Thoracic aorta (tissue), 2 donors: Measurements from ENCODE around the gene WDFY2. TPM values are rescaled to one million over a fixed set of nuclear protein-coding genes. Genes with fewer than 3 reads are reported as not detected.
A peak's percentile ranks its signal among the peaks of the same experiment; 100 is the strongest.

Experiments
- ATAC-seq: fragments of 150-250 bp; one replicate; pipeline ENCODE4 v1.8.0; 2017; ENCODE audit warnings: low read depth; ENCODE audit not compliant: insufficient number of reproducible peaks, low FRiP score
- DNase-seq: peaks from one replicate; pipeline ENCODE4 v3.0.0-alpha.2; 2020; ENCODE audit warnings: low spot score
- H3K27ac ChIP-seq, 2 donors: fragments of 200-600 bp; sonication (generic); 1 replicate in 1 of 2; 2 replicates in 1 of 2; pipeline ENCODE4 v1.5.1; 2016; ENCODE audit warnings: mild to moderate bottlenecking in 2 of 2, moderate library complexity in 2 of 2
- H3K27me3 ChIP-seq: fragments of 200-600 bp; sonication (generic); replicated peaks from 2 replicates; pipeline ENCODE4 v1.6.0; 2016; ENCODE audit warnings: mild to moderate bottlenecking; ENCODE audit not compliant: insufficient read depth
- H3K36me3 ChIP-seq: fragments of 200-600 bp; sonication (generic); one replicate; pipeline ENCODE4 v1.5.1; 2016
- H3K4me1 ChIP-seq, 2 donors: fragments of 200-600 bp; sonication (generic); 1 replicate in 1 of 2; 2 replicates in 1 of 2; pipeline versions ENCODE4 v1.5.1 to v1.6.0; 2016; ENCODE audit warnings: low read depth in 2 of 2, mild to moderate bottlenecking in 1 of 2; ENCODE audit not compliant: control insufficient read depth in 1 of 2
- H3K4me3 ChIP-seq: fragments of 200-600 bp; sonication (generic); 2 replicates; pipeline ENCODE4 v1.5.1; 2016; ENCODE audit warnings: mild to moderate bottlenecking
- H3K9me3 ChIP-seq: fragments of 200-600 bp; sonication (generic); 2 replicates; pipeline ENCODE4 v1.5.1; 2016
- CTCF ChIP-seq: fragments of 200-600 bp; sonication (generic); IDR thresholded peaks from one replicate; pipeline ENCODE4 v1.5.1; 2019; ENCODE audit warnings: antibody characterized with exemption
- total RNA-seq, 2 donors: library from RNA; depleted of rRNA; stranded (reverse); fragments of >200 nt; gene quantifications; one replicate each; pipeline versions ENCODE4 v1.1.0 to v1.2.3, GENCODE V29; 2016

Gene WDFY2
- total RNA-seq, 2 donors from 2014 or later, result 14.6 to 19.3 TPM

DNA sequence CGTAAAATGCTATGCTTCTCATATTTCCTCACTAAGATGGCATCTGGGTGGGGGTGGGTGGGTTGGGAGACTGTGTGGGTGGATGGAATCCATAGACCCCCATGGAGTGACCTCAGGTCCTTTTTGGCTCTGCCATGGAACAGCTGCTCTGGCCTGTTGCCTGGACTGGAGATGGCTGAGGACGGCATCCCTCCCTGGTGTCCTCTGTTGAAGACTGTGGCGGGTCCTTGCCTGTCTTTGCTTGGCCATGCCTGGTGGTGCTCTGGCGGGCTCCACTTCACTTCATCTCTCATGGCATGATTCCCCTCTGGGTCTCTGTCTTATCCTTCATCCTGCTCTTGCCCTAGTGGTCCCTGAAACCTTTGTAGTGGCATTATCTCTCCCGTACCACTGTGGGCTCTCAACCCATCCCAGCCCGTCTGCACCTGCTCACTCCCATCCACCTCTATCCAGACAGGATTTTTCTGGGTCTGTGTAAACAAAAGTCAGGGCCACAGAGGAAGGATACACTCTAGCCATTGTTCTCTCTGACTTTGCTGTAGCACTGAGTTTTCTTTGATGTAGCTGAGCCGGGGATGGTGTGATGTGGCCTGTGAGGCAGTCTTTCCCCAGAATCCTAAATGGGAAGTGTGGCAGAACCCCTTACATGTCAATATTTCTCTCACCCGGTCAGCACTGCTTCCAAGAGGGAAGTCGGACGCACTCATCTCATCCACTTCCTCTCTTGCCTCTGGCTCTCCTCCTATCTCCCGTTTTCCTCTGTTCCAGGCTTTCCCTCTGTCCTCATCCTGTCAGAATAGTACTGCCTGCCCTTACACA, 36.1 kb downstream of the WDFY2 start:
- no peak for DNase-seq
- peak overlapping the region; percentile 32 to 64 for H3K27ac ChIP-seq
- TF ChIP-seq CTCF, result no peak

DNA sequence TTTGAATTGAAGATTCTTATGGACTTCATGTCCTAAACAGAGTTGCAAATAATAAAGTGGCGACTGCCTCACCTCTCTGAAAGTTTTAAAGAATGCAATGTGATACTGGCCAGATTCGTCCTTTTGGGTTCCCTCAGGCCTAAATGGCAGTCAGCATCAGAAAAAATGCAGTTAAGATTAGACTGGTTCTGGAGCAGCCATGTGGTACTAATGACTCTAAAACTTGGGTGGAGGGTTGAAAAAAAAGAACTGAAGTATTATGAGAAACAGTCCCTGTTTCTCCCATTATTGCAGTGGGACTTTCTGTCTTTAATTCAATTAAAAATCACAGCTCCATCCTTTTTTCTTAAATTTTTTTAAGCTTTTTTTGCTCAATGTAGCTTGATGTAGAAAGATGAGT, 37.3 kb downstream of the WDFY2 start:
- H3K4me3 ChIP-seq, result no peak overlapping the region
- H3K4me1 ChIP-seq, result peaks cover 35 to 74% of the 10 kb centered on the region in 2 donors
- H3K27me3 ChIP-seq, result no peaks in the 10 kb centered on the region
- H3K27ac ChIP-seq, result no peak overlapping the region
- no peaks in the 10 kb centered on the region for H3K9me3 ChIP-seq
- no peak for DNase-seq
- no peak for ATAC-seq
- TF ChIP-seq CTCF, result no peak
- H3K36me3 ChIP-seq, result no peaks in the 10 kb centered on the region

More for the DNA sequence above, 36.1 kb downstream of the WDFY2 start:
- no peaks in the 10 kb centered on the region for H3K36me3 ChIP-seq
- no peaks in the 10 kb centered on the region for H3K9me3 ChIP-seq
- peak overlapping the region; percentile 20 for H3K4me3 ChIP-seq
- H3K4me1 ChIP-seq, result peaks cover 29 to 64% of the 10 kb centered on the region in 2 donors
- no peaks in the 10 kb centered on the region for H3K27me3 ChIP-seq
- ATAC-seq, result no peak

DNA sequence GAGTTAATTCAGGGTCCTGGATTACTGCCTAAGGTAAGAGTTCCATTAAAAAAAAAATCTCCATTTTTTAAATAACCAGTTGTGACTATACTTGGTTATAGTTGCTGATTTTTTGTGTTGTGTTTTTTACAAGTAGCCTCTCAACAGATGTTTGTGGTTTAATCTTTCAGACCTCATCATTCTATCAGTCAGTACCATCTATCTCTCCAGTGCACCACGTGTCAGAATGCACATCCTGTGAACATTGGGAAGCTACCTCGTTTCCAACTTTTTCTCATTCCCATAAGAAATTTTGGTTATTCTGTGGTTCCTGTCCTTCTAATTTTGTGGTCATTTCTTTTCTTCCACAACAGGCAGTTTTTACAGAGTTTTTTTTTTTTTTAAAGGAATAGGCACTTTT, 39.2 kb downstream of the WDFY2 start:
- DNase-seq (no peak), ATAC-seq (no peak)
- H3K27me3 ChIP-seq, result no peaks in the 10 kb centered on the region
- no peak overlapping the region for H3K27ac ChIP-seq
- H3K4me1 ChIP-seq, result peaks cover 36 to 68% of the 10 kb centered on the region in 2 donors
- no peaks in the 10 kb centered on the region for H3K36me3 ChIP-seq
- H3K4me3 ChIP-seq, result no peak overlapping the region
- TF ChIP-seq CTCF, result no peak
- no peaks in the 10 kb centered on the region for H3K9me3 ChIP-seq

DNA sequence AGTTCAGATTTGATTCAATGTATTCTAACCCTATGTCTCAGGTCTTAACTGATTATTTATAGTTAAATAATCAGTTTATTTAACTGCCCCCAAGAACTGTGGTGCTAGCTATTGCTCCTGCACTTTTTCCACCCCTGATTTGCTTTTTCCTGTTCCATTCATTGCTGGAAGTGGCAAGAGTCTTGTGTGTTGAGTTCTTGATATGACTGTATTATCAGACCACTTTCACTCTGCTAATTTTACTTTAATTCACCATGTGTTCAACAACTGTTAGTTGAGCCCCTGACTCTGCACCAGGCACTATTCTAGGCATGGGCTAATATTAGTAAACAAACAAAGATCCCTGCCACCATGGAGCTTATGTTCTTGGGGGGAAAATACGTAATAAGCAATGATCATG, 39.9 kb downstream of the WDFY2 start:
- peaks cover 31 to 61% of the 10 kb centered on the region in 2 donors for H3K4me1 ChIP-seq
- ATAC-seq (no peak), DNase-seq (no peak)
- no peak overlapping the region for H3K27ac ChIP-seq
- TF ChIP-seq CTCF, result no peak
- H3K27me3 ChIP-seq, result no peaks in the 10 kb centered on the region
- no peak overlapping the region for H3K4me3 ChIP-seq
- no peaks in the 10 kb centered on the region for H3K9me3 ChIP-seq
- no peaks in the 10 kb centered on the region for H3K36me3 ChIP-seq

DNA sequence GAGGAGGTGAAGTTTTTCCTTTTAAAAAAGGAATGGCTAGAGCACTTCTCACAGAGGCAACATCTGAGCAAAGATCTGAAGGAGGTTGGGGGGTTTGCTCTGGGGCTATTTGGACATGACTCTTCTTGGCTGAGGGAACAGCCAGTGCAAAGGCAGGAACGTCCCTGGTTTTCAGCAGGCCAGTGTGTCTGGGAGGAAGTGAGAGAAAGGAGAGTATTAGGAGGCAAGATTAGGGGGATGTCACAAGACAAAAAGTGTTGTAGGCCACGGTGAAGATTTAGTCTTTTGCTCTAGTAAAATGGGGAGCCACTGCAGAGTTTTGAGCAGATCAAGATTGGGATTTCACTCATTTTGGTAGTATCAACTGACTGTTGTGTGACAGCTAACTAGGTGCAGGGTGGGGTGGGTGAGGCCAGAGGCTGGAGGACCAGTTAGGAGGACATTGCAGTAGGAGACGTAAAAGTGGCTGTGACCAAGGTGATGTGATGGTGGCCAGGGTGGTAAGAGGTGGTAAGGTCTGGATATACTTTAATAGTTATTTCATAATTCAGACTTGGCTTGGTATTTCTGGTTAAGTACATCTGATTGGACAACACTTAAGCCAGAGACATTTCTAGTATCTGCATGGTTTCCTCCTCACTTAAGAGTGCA, 40.6 kb downstream of the WDFY2 start:
- DNase-seq, result no peak
- no peak for TF ChIP-seq CTCF
- Histone ChIP-seq H3K9me3 (no peaks in the 10 kb centered on the region), H3K36me3 (no peaks in the 10 kb centered on the region), H3K27me3 (no peaks in the 10 kb centered on the region), H3K27ac (no peak overlapping the region), H3K4me1 (peaks cover 28 to 55% of the 10 kb centered on the region in 2 donors), H3K4me3 (no peak overlapping the region)
- no peak for ATAC-seq
